ENCODE data around the gene KLHL3.

KLHL3 gene

DNA sequence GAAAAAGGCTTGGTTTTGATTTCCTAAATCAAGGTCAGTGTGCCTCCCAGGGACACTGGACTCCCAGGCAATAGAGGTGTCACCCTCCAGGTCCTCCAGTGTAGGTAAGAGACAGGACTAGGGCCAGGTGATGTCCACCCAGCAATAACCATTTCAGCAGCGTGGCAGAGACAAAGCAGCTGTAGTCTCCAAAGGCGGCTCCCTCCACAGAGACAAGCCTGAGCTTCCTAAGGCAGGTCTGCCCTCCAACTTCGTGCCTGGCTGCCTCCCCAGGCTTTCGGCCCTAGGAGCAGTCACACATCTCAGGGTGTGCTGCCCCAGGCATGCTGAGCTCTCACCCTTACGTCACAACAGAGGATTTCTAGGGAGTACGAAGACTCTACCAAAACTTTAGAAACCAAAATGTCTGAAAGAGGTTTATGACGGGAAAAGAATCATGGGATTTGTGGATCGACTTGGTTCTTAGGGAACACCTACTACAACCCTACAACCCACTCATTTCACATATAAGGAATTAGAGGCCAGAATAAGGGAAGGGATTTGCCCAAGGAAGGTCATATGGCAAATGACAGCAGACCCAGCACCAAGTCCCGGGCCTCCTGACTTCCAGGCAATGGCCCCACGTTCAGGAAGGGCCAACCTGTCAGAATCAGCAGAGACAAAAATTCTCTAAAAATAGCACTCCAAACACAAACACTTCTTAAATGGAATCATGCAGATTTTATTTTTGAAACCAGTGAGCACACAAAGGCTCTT lies 105.5 kb downstream of the KLHL3 start:
- DNase-seq = no peak

DNA sequence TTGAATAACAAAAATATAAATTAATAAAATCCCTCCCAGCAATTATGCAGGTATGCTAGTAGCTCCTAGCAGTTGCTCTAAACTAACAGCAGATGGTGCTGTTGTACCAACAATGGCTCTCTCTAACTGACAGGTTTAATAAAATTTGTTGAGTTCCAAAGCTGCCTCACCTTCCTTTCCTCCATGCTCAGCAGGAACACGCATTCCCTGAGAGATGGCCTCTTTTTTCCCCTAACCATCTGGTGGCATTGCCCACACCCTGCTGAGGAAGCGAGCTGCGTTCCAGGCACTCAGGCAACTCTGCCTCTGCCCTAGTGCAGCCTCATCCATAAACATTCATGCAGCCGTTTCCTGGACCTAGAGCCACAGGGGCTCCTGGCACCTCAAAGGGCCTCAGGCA lies 106.2 kb downstream of the KLHL3 start:
- no peak for DNase-seq

DNA sequence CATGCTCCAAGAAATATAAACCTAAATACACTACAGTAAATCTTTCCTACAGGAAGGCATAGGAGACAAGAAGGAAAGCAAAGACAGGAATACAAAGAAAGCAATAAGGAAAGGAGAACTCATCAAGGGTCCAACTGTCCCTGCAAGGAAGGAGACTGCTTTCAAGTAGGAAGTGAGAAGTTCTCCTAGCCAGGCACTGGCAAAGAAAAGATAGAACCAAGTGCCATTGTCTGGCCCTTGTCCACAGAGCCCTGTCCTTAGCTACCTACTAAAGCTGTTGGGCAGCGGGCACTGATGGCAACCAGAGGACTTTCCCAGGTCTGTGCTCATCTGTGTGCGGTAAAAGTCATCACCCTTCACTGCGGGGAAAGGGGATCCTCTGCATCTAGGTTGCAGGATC lies 108.2 kb downstream of the KLHL3 start:
- DNase-seq = no peak

GRCh38 chr5:137627293-137627692 lies 108.6 kb downstream of the KLHL3 start:
- no peak for DNase-seq

- no peak for DNase-seq
These were observed 111.0 kb downstream of the KLHL3 start for GRCh38 chr5:137624786-137625349.

GRCh38 chr5:137622850-137623249 lies 113.0 kb downstream of the KLHL3 start:
- no peak for DNase-seq

- DNase-seq = no peak
These were observed 113.7 kb downstream of the KLHL3 start for GRCh38 chr5:137621861-137622823.

DNA sequence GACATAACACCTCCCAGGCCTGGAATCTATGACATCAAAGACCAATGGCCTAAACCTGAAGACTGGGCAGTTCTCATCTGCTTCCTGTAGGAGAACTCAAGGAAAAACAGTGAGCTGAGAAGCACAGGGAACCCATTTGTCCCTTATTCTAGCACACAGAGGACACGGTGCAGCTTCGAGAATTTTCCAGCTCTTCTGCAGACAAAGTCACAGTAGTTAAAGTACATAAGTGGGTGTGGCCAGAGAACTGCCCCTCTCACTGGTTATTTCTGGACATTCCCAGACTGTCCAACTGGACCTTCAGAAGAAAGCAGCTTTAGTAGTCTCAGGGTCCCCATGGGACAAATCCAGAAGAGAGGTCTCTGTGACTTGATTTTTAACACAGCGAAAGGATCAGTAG lies 114.6 kb downstream of the KLHL3 start:
- no peak for DNase-seq

DNA sequence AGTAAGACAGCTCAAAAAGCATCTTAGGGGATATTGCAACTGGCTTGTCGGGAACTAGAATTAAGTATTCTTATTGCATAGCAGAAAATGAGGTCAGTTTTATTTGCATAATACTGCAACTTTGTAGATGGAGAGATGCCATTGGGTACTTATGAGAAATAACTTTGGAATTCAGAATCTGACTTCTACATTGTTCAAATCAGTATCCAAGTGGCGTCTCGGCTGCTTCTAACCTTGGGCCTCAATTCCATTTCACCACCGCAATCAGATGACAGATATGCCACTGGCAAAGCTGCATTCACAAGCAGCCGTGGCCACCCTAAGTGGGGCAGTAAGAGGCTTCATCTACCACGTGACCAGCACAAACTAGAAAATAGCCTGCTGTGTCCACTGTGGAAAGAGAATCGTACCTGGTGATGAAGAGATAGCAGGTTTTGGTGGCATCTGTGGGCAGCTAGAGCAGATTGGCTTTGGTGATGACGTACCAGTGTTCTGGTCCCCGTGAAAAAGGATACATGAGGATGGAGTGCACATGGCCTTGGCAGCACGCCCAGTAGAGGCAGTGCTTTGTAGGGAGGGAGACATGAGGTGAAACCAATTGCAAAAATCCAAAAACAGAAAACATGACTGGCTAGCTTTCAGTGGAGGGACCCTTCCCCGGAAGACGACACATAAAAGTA lies 116.6 kb downstream of the KLHL3 start:
- no peak for DNase-seq

DNA sequence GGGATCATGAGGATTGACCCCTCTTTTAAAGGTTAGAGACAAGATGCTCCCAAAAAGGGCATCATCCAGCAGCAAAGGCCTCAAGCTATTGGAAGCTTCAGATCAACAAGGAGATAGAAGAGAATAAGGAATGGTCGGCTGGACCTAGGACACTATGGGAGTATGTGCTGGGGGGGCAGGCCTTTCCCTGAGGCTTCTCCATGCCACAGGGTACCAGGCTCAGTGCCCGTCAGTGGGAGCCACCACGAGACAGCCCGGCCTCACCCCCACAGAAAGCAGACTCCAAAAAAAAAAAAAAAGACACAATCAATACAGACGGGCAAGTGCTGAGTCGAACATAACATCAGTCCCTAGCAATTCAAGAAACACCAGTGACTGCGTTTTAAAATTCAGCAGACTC lies 117.4 kb downstream of the KLHL3 start:
- DNase-seq = no peak

GRCh38 chr5:137617528-137618205 lies 118.2 kb downstream of the KLHL3 start:
- DNase-seq = no peak

GRCh38 chr5:137616046-137616445 lies 119.8 kb downstream of the KLHL3 start:
- DNase-seq = no peak

GRCh38 chr5:137615171-137615775 lies 120.6 kb downstream of the KLHL3 start:
- no peak for DNase-seq

GRCh38 chr5:137613554-137614265 lies 122.2 kb downstream of the KLHL3 start:
- no peak for DNase-seq

DNA sequence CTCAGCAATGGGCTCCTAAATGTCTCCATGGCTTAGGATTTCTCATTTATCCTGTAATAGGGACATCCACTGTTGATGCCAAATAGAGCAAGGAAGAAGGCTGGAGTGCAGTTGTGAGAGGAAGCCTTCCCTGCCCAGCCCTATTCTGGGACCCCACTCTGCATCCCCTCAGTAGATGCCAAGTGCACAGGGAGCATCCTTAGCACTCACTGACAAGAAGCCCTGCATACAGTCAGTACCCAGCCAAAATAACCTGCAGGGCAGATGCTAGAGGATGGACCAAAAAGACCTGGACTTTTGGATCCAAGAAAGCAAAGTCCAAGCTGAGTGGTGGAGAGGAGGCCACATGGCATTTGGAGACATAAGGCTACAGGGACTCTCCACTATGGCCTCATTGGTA lies 123.3 kb downstream of the KLHL3 start:
- DNase-seq = no peak

DNA sequence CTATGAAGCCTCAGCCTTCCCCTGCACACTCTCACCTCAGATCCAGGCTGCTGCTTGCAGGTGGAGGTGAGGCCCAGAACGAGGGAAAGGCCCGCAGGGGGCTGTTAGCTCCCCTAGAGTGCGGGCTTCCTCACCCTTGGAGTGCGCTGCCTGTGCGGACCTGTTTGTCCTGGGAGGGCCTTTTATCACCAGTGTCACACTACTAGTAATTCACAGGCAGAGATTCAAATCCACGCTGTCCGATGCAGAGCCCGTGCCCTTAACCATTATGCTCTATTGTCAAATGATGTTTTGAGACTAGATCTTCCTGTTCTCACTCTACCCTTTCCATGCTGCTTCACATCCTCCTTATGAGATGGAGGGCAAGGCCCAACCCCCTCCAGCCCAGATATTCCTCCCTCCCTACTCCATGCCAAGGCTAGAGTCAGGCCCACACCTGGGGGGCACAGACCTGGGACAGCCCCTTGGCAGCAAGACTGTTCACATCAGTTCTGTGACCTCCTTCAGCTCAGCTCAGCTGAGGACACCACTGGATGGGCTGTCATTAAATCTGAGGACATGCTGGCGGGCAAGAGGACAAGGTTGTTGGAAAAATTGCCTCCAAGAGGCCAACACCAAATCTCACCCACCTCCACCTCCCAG lies 124.0 kb downstream of the KLHL3 start:
- no peak for DNase-seq

GRCh38 chr5:137611011-137611580 lies 124.8 kb downstream of the KLHL3 start:
- no peak for DNase-seq

GRCh38 chr5:137610598-137610997 lies 125.3 kb downstream of the KLHL3 start:
- DNase-seq = no peak

DNA sequence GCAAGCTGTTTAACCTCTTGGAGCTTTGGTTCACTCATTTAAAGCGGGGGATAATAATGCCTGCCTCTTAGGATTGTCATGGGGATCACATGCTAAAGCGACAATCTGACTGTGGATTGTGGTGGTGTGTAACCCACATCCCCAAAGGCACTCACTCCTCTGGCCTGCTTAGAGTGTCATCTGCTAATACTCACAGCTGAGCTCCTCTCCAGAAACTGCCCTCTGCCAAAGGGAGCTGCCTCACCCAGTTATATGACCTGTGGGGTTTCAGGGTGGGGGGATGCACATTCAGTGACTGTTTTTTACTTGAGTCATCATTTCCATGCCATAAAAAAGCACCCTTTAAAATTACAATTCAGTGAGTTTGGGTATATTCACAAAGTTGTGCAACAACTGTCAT lies 126.8 kb downstream of the KLHL3 start:
- DNase-seq = no peak

GRCh38 chr5:137607771-137608170 lies 128.1 kb downstream of the KLHL3 start:
- DNase-seq = no peak

DNA sequence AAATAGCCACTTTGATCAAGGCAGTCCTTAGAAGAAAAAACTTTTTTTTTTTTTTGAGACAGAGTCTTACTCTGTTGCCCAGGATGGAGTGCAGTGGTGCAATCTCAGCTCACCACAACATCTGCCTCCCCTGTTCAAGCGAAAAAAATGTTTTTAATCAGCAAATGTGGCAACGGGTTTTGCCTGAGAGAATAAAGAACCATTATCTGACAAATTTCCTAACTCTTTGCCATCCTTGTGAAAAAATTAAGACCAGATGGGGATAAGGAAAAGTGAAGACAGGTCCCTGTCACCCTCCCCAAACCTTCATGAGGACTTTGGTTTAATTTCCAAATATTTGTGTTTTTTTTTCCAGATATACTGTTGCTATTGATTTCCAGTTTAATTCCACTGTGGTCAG lies 129.5 kb downstream of the KLHL3 start:
- no peak for DNase-seq

Measured in stimulated activated naive CD4-positive, alpha-beta T cell treated with Interleukin-2 at 50 U/mL for 16 hours (primary cell).